SH-SY5Y (cell line): ENCODE results near the gene SBNO2.

ENCODE experiments used
- GATA2 ChIP-seq: IDR thresholded peaks from 2 replicates; pipeline ENCODE4 v1.6.1; 2011; ENCODE audit warnings: mild to moderate bottlenecking, low read depth, low read length
- GATA3 ChIP-seq: IDR thresholded peaks from 2 replicates; pipeline ENCODE4 v1.6.1; 2011; ENCODE audit warnings: low read depth, mild to moderate bottlenecking, low read length, moderate library complexity

Gene SBNO2

DNA sequence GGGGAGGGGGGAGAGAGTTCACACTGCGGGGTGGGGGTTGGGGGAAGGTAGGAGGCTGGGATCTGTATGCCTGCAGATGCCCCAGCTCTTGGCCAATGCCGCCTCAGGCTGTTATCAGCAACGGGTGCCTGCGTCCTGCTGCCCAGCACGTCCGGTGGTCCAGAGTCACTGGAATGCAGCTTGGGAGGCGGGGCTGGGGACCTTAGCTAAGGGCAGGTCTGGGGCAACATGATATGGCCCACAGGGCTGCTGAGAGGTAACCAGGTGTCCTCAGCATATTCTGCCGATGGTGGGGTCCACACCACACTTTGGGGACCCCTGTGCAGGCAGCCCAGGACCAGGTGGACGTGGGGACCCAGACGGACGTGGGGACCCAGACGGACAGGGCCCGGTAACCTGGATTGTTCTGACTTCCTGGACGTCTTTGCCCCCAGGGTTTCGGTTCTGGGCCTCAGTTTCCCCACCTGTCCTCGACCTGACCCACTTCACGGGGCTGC is 107.8 kb downstream of the SBNO2 start:
- no peak for TF ChIP-seq GATA2
- no peak for TF ChIP-seq GATA3

DNA sequence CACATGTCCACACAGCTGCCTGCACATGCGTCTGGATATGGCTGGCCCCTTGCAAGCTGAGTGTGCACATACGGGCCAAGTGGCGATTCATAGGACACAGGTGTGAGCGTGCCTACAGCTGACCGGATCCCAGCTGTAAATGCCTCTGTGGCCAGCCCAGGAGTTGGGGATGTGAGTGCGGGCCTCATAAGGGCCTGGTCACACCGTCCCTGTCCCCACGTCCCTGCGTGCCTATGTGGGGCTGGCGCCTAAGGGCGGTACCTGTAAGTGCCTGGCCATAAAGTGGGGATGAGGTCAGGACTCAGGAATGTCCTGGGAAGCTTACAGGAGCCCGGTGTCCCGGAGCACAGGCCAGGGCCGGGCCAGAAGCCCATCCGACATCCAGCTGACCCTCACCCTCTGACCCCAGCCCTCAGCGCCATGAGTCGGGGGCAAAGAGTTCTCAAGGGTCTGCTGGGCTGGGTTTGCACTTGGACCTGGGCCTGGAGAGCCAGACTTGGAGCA is 108.4 kb downstream of the SBNO2 start:
- TF ChIP-seq GATA2 (no peak), GATA3 (no peak)

DNA sequence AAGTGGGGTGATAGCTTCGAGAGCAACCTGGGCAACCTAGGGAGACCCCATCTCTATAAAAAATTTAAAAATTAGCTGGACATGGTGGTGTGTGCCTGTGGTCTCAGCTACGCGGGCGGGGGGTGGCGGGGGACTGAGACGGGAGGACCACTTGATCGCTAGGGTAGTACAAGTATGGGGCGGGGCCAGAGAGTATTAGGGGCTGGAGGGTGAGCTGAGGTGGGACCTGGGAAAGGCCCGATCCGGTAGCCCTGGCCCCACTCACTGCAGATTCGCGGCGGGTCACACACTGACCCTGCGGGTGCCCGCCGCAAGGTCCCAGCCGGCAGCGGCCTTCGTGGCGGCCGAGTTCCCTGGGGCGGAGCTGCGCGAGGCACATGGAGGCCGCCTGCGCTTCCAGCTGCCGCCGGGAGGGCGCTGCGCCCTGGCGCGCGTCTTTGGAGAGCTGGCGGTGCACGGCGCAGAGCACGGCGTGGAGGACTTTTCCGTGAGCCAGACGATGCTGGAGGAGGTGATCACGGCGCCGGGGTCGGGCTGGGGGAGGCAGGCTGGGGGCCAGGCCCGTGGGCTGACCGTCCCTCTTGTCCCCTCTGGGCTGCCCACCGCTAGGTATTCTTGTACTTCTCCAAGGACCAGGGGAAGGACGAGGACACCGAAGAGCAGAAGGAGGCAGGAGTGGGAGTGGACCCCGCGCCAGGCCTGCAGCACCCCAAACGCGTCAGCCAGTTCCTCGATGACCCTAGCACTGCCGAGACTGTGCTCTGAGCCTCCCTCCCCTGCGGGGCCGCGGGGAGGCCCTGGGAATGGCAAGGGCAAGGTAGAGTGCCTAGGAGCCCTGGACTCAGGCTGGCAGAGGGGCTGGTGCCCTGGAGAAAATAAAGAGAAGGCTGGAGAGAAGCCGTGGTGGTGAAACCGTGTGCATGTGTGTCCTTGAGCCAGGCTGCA is 109.1 kb downstream of the SBNO2 start:
- TF ChIP-seq GATA3 = no peak
- TF ChIP-seq GATA2 = no peak

DNA sequence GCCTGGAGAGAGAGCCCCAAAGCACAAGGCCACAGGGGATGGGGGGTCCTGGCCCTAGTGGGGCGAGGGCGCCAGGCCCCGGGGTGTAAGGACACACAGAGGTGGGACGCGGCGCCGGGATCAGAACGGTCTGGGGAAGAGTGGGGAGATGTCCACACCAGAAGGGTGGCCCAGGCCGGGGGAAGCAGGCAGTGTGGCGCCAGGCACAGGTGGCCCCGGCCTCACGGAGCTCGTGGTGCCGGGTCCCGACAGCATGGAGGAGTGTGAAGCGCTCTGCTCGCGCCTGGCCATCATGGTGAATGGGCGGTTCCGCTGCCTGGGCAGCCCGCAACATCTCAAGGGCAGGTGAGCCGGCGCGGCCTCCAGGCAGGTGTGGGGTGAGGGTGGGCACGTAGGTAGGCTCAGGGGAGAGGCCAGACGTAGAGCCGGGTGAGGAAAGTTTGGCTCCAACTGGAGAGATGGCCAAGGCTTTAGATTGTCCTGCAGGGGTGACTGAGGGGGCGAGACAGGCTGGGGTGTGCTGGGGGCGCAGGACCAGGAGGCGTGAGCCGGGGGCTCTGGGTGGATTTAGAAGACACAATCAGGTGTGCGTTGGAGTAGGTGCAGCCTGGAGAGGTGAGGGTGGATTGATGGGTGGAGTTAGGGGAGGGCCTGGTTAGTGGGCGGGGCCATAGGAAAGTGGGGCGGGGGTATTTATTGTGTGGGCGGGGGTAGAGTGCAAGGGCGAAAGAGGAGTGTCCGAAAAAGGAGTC is 110.0 kb downstream of the SBNO2 start:
- no peak for TF ChIP-seq GATA3
- TF ChIP-seq GATA2 = no peak

DNA sequence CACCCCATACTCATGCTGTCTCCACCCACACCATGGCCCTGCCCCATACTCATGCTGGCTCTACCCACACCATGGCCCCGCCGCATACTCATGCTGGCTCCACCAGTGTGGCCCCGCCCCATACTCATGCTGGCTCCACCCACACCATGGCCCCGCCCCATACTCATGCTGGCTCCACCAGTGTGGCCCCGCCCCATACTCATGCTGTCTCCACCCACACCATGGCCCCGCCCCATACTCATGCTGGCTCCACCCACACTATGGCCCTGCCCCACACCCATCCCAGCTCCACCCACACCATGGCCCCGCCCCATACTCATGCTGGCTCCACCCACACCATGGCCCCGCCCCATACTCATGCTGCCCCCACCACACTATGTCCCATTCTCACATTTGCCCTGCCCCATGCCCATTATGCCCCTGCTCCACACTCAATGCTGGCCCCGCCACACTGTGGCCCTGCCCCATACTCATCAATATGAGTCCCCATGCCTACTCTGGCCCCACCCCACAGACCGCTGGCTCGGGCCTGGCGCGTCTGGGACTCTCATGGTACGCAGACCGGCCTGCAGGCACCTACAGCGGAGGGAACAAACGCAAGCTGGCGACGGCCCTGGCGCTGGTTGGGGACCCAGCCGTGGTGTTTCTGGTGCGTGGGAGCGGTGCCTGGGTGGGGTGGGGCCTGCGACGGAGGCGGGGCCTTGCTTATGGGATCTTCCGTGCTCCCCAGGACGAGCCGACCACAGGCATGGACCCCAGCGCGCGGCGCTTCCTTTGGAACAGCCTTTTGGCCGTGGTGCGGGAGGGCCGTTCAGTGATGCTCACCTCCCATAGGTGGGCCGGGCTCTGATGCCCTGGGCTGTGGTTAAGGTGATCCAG is 110.8 kb downstream of the SBNO2 start:
- TF ChIP-seq GATA3 = no peak
- TF ChIP-seq GATA2 = no peak

DNA sequence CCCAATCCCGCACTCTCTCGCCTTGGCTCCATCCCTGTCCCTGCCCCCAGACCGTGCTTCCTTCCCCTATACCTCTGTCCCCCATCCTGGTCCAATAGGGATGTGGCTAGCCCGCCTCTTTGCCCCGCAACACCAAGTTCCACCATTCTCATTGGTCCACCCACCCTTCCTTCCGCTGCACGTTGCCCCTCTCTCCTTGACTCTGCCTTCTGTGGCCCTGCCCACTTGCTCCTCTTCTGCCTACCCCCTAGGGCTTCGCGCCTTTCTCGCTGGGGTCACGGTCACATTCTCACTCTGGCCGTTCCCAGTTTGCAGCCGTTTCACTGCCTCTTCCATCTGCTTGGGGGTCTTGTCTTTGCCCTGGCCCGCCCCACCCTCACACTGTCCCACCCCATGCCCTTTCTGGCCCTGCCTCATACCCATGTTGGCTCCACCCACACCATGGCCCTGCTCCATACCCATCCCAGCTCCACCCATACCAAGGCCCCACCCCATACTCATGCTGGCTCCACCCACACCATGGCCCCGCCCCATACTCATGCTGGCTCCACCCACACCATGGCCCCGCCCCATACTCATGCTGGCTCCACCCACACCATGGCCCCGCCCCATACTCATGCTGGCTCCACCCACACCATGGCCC is 111.6 kb downstream of the SBNO2 start:
- TF ChIP-seq GATA3 = no peak
- no peak for TF ChIP-seq GATA2

DNA sequence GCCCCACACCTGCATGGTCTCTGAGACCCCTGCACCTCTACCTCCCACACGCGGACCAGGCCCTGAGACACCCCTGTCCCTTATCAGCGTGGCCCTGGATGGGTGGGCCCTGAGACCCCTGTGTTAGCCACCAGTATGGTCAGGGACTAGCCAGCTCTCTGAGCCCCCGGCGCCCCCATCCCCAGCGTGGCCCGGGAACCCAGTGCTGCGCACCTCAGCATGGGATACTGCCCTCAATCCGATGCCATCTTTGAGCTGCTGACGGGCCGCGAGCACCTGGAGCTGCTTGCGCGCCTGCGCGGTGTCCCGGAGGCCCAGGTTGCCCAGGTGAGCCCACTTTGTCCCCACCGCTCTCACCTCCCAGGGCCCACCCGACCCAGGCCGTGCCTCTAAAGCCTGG is 112.1 kb downstream of the SBNO2 start:
- no peak for TF ChIP-seq GATA3
- no peak for TF ChIP-seq GATA2

DNA sequence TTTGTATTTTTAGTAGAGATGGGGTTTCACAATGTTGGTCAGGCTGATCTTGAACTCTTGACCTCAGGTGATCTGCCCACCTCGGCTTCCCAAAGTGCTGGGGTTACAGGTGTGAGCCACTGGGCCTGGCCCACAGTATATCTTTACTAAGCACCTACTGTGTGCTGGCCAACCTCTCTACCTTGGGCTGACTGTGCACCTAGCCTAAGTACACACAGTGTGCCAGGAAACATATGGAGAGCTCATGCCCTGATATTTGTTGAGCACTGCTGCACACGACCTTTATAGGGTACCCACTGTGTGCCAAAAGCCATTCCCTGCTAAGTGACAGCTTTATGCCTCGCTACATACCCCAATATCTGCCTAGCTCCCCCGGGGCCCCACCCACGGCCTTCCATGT is 113.4 kb downstream of the SBNO2 start:
- TF ChIP-seq GATA2 (no peak), GATA3 (no peak)

DNA sequence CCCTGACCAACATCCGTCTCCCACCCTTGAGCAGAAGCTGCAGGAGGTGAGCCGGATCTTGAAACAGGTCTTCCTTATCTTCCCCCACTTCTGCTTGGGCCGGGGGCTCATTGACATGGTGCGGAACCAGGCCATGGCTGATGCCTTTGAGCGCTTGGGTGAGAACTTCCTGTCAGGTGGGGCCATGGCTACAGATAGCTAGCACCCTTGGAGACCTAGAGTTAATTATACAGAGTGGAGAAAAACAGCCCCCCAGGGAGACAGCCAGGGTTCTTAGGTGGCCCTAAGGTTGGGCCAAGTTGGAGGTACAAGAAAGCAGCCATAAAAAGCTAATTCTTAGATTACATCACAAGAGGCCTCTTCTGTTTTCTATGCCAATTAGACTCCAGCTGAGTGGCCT is 116.0 kb downstream of the SBNO2 start:
- no peak for TF ChIP-seq GATA3
- no peak for TF ChIP-seq GATA2
